8988T (cell line): ENCODE measurements around the gene UNC93A.
"Not testable (repeated sequence)": the region's sequence is repeated elsewhere in the genome, so short reads cannot be mapped to it uniquely, and the experiment has no call there.

Source experiments
- DNase-seq: peaks from one replicate; pipeline ENCODE4 v3.0.0; 2011

UNC93A gene

GRCh38 chr6:167290786-167291622 is at the start of gene UNC93A:
Gene UNC93A, plus strand, starts transcription at chr6:167291315. Its CDS starts 175 bp downstream, at chr6:167291490.
- no peak for DNase-seq

GRCh38 chr6:167241321-167242134 is 49.6 kb upstream of the UNC93A start:
- DNase-seq, result not testable (repeated sequence)

- not testable (repeated sequence) for DNase-seq
Measured at GRCh38 chr6:167242135-167242506, 49.0 kb upstream of the UNC93A start.

- not testable (repeated sequence) for DNase-seq
Measured at GRCh38 chr6:167242511-167243051, 48.5 kb upstream of the UNC93A start.

GRCh38 chr6:167244064-167244960 is 46.8 kb upstream of the UNC93A start:
- DNase-seq, result no peak

GRCh38 chr6:167244991-167245390 is 46.1 kb upstream of the UNC93A start:
- no peak for DNase-seq

GRCh38 chr6:167245591-167245990 is 45.5 kb upstream of the UNC93A start:
- DNase-seq, result no peak

- DNase-seq, result no peak
Measured at GRCh38 chr6:167247814-167248595, 43.1 kb upstream of the UNC93A start.

- not testable (repeated sequence) for DNase-seq
Measured at GRCh38 chr6:167248878-167249455, 42.1 kb upstream of the UNC93A start.

GRCh38 chr6:167252271-167252670 is 38.8 kb upstream of the UNC93A start:
- no peak for DNase-seq

GRCh38 chr6:167255918-167256553 is 35.1 kb upstream of the UNC93A start:
- no peak for DNase-seq

GRCh38 chr6:167258646-167259045 is 32.5 kb upstream of the UNC93A start:
- no peak for DNase-seq

- DNase-seq, result not testable (repeated sequence)
Measured at GRCh38 chr6:167266057-167266829, 24.9 kb upstream of the UNC93A start.

- no peak for DNase-seq
Measured at GRCh38 chr6:167266830-167267555, 24.1 kb upstream of the UNC93A start.

GRCh38 chr6:167267556-167267898 is 23.6 kb upstream of the UNC93A start:
- DNase-seq, result not testable (repeated sequence)

- no peak for DNase-seq
Measured at GRCh38 chr6:167267921-167268401, 23.2 kb upstream of the UNC93A start.

- DNase-seq, result no peak
Measured at GRCh38 chr6:167268683-167269280, 22.3 kb upstream of the UNC93A start.

- DNase-seq, result no peak
Measured at GRCh38 chr6:167270499-167271311, 20.4 kb upstream of the UNC93A start.
